HCEC 1CT (cell line): Measurements from ENCODE around the gene LRRC61.
A peak's percentile ranks its signal among the peaks of the same experiment; 100 is the strongest.
"Not testable (repeated sequence)": the region's sequence is repeated elsewhere in the genome, so short reads cannot be mapped to it uniquely, and the experiment has no call there.

Source experiments
- DNase-seq: peaks from one replicate; pipeline ENCODE4 v3.0.0-alpha.2; 2017

Gene LRRC61

GRCh38 chr7:150373049-150373801 lies 50.1 kb downstream of the LRRC61 start:
- DNase-seq: no peak

GRCh38 chr7:150374026-150374425 lies 50.9 kb downstream of the LRRC61 start:
- no peak for DNase-seq

GRCh38 chr7:150374472-150374871 lies 51.3 kb downstream of the LRRC61 start:
- DNase-seq: no peak

GRCh38 chr7:150375662-150376521 lies 52.7 kb downstream of the LRRC61 start:
- DNase-seq: no peak

- no peak for DNase-seq
These were observed 53.4 kb downstream of the LRRC61 start for GRCh38 chr7:150376560-150376959.

GRCh38 chr7:150377196-150377595 lies 54.0 kb downstream of the LRRC61 start:
- DNase-seq: no peak

GRCh38 chr7:150377635-150378034 lies 54.5 kb downstream of the LRRC61 start:
- no peak for DNase-seq

GRCh38 chr7:150378115-150378852 lies 55.1 kb downstream of the LRRC61 start:
- DNase-seq: peak; percentile 62

GRCh38 chr7:150378853-150379440 lies 55.8 kb downstream of the LRRC61 start, which contains the start of gene ZNF775:
Gene ZNF775 (plus strand): TSS chr7:150379330. CDS start chr7:150388471, 9,141 bp downstream.
- DNase-seq: peak; percentile 96

GRCh38 chr7:150379441-150380379 lies 56.6 kb downstream of the LRRC61 start:
- DNase-seq: peak; percentile 36

- DNase-seq: no peak
These were observed 57.3 kb downstream of the LRRC61 start for GRCh38 chr7:150380463-150380862.

- no peak for DNase-seq
These were observed 57.9 kb downstream of the LRRC61 start for GRCh38 chr7:150381096-150381495.

GRCh38 chr7:150381785-150382122 lies 58.6 kb downstream of the LRRC61 start:
- DNase-seq: no peak

GRCh38 chr7:150382123-150382843 lies 59.1 kb downstream of the LRRC61 start:
- DNase-seq: no peak

- no peak for DNase-seq
These were observed 59.7 kb downstream of the LRRC61 start for GRCh38 chr7:150382844-150383225.

GRCh38 chr7:150383710-150384397 lies 60.7 kb downstream of the LRRC61 start:
- DNase-seq: no peak

GRCh38 chr7:150384406-150385301 lies 61.5 kb downstream of the LRRC61 start:
- no peak for DNase-seq

GRCh38 chr7:150385302-150385723 lies 62.2 kb downstream of the LRRC61 start:
- DNase-seq: no peak

GRCh38 chr7:150385884-150386283 lies 62.7 kb downstream of the LRRC61 start:
- DNase-seq: not testable (repeated sequence)
